Fibroblast of villous mesenchyme (primary cell): ENCODE results near the gene CA7. TPM values are rescaled to one million over a fixed set of nuclear protein-coding genes. Genes with fewer than 3 reads are reported as not detected.

Source experiments
- DNase-seq: peaks from one replicate; pipeline ENCODE4 v3.0.0-alpha.2; 2010; ENCODE audit warnings: low read depth
- H3K4me3 ChIP-seq: 2 replicates; pipeline ENCODE4 v1.5.1; 2011; ENCODE audit warnings: low read depth, mild to moderate bottlenecking, low read length
- CTCF ChIP-seq: IDR thresholded peaks from 2 replicates; pipeline ENCODE4 v1.5.1; 2012; ENCODE audit warnings: low read depth, mild to moderate bottlenecking, low read length; ENCODE audit not compliant: insufficient read depth
- total RNA-seq: library from RNA; depleted of rRNA; stranded (reverse); fragments of >200 nt; gene quantifications from 2 replicates; pipeline ENCODE4 v1.2.3, GENCODE V29; 2012

Gene CA7
- total RNA-seq, 1 donor = not detected

GRCh38 chr16:66899310-66899944 lies 55.2 kb downstream of the CA7 start:
- TF ChIP-seq CTCF = no peak
- H3K4me3 ChIP-seq = no peak overlapping the region
- DNase-seq = peak; percentile 88

- peak; percentile 93 for DNase-seq
- no peak for TF ChIP-seq CTCF
- H3K4me3 ChIP-seq = no peak overlapping the region
Measured at GRCh38 chr16:66899945-66900710, 55.9 kb downstream of the CA7 start.

GRCh38 chr16:66900721-66901441 lies 56.7 kb downstream of the CA7 start:
- TF ChIP-seq CTCF = no peak
- no peak for DNase-seq

DNA sequence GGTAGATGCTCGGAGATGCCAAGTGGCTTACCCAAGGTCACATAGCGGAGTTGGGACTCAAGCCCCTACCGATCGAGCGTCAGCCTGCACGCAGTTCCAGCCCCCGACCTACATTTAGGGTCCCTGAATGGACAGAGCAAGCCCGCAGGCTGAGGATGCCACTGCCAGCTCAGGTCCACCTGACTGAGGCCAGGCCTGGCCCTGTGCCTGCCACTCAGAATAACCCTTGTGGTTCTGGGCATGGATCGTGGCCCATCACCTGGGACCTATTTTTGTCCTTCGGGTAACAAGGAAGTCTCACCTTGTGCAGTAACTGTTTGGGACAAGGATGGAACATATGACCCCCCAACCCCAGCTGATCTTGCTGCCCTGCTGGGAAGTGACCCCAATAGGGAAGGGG lies 57.4 kb downstream of the CA7 start:
- no peak overlapping the region for H3K4me3 ChIP-seq
- no peak for DNase-seq
- TF ChIP-seq CTCF = no peak

More at GRCh38 chr16:66900721-66901441, 56.7 kb downstream of the CA7 start:
- H3K4me3 ChIP-seq = no peak overlapping the region

- DNase-seq = no peak
- H3K4me3 ChIP-seq = no peak overlapping the region
- TF ChIP-seq CTCF = no peak
Measured at GRCh38 chr16:66902648-66903543, 58.7 kb downstream of the CA7 start.

Other genes with a start within 250 kb of the CA7 start
- 22.0 and 26.7 TPM in 2 replicates for gene CMTM3, start 239.7 kb upstream of the CA7 start, total RNA-seq
- 20.7 and 22.5 TPM in 2 replicates for gene CMTM4, start 147.7 kb upstream of the CA7 start, total RNA-seq
- gene DYNC1LI2, start 92.8 kb upstream of the CA7 start, total RNA-seq = 146 and 147 TPM in 2 replicates
- under 0.01 TPM in 1 of 2 replicates, not detected in the other for gene TERB1, start 42.8 kb upstream of the CA7 start, total RNA-seq
- 67.6 and 91.1 TPM in 2 replicates for gene NAE1, start 13.4 kb upstream of the CA7 start, total RNA-seq
- 17.4 and 25.9 TPM in 2 replicates for gene PDP2, start 36.1 kb downstream of the CA7 start, total RNA-seq
- gene CDH16, start 74.5 kb downstream of the CA7 start, total RNA-seq = not detected in 2 replicates
- gene RRAD, start 81.1 kb downstream of the CA7 start, total RNA-seq = 12.5 and 15.1 TPM in 2 replicates
- 133 and 136 TPM in 2 replicates for gene CIAO2B, start 90.0 kb downstream of the CA7 start, total RNA-seq
- 38.9 and 41.9 TPM in 2 replicates for gene CES2, start 91.1 kb downstream of the CA7 start, total RNA-seq
- gene CES3, start 116.9 kb downstream of the CA7 start, total RNA-seq = 0.32 TPM in 1 of 2 replicates, not detected in the other
- 1.9 and 4.3 TPM in 2 replicates for gene CES4A, start 144.2 kb downstream of the CA7 start, total RNA-seq
- 71.8 and 91.5 TPM in 2 replicates for gene CBFB, start 184.7 kb downstream of the CA7 start, total RNA-seq